Peyer's patch (tissue), 4 donors: ENCODE results near the gene DNAH2. TPM values are rescaled to one million over a fixed set of nuclear protein-coding genes. Genes with fewer than 3 reads are reported as not detected.

Source experiments
- DNase-seq, 3 donors: peaks; one replicate each; pipeline ENCODE4 v3.0.0-alpha.2; 2017 to 2019
- H3K27ac ChIP-seq, 4 donors: fragments of 200-600 bp; sonication (generic); one replicate each; pipeline ENCODE4 v1.5.1; 2016 to 2019
- H3K27me3 ChIP-seq, 2 donors: fragments of 200-600 bp; sonication (generic); one replicate each; pipeline ENCODE4 v1.5.1; 2019
- H3K36me3 ChIP-seq, 3 donors: fragments of 200-600 bp; sonication (generic); one replicate each; pipeline ENCODE4 v1.5.1; 2016 to 2019
- H3K4me1 ChIP-seq, 4 donors: fragments of 200-600 bp; sonication (generic); one replicate each; pipeline ENCODE4 v1.5.1; 2016 to 2019
- H3K4me3 ChIP-seq, 4 donors: fragments of 200-600 bp; sonication (generic); 1 replicate in 3 of 4; 2 replicates in 1 of 4; pipeline ENCODE4 v1.5.1; 2016 to 2019; ENCODE audit warnings: mild to moderate bottlenecking in 1 of 4
- H3K9me3 ChIP-seq, 4 donors: fragments of 200-600 bp; sonication (generic); one replicate each; pipeline ENCODE4 v1.5.1; 2016 to 2019; ENCODE audit warnings: mild to moderate bottlenecking in 1 of 4
- CTCF ChIP-seq, 6 experiments: fragments of 450-650 bp in 4 of 6; fragments of 200-600 bp in 2 of 6; sonication (generic) in 1 of 6; IDR thresholded peaks; one replicate each; pipeline ENCODE4 v1.5.1; 2017 to 2019; ENCODE audit warnings: antibody characterized with exemption in 6 of 6, mild to moderate bottlenecking in 3 of 6, moderate library complexity in 1 of 6
- POLR2A ChIP-seq, 2 donors: fragments of 450-650 bp; IDR thresholded peaks; one replicate each; pipeline ENCODE4 v1.5.1; 2017; ENCODE audit warnings: antibody characterized with exemption in 2 of 2, mild to moderate bottlenecking in 2 of 2, moderate library complexity in 2 of 2
- total RNA-seq, 4 donors: library from RNA; depleted of rRNA; stranded (reverse); fragments of >200 nt; gene quantifications; one replicate each; pipeline ENCODE4 v1.1.0, GENCODE V29; 2016

DNAH2 gene
- total RNA-seq, 4 donors from 2014 or later, result 0.18 to 0.83 TPM; not detected in 2

DNA sequence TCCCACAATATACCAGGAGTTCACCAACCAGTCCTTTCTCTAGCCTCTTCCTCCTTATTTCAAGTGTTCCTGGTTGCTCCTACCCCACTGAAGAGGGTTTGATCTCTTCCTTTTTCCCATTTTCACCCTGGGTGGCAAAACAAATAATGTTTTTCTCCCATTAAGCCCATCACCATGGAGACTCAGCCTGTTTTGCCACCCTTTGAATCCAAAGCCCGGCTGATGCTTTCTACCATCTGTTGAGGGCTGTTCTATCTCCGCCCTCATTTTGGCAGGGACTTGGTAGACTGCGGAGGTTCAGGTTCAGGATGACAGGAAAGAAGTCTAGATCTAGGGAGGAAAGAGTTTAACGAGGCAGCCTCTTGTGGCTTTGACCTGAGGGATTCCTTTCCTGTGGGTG, 2.6 kb downstream of the DNAH2 start:
- no peak overlapping the region for H3K27ac ChIP-seq
- H3K36me3 ChIP-seq, result no peaks in the 10 kb centered on the region
- TF ChIP-seq CTCF (IDR thresholded peaks at IDR 0.05) (no peak), POLR2A (IDR thresholded peaks at IDR 0.05) (no peak)
- H3K9me3 ChIP-seq, result no peaks in the 10 kb centered on the region
- no peak for DNase-seq
- H3K4me3 ChIP-seq, result no peak overlapping the region
- H3K27me3 ChIP-seq, result peaks cover 0 to 5% of the 10 kb centered on the region in 2 donors
- H3K4me1 ChIP-seq, result peaks cover 0 to 17% (median 9%) of the 10 kb centered on the region in 4 donors

GRCh38 chr17:7721612-7722011, 4.1 kb downstream of the DNAH2 start:
- no peak for TF ChIP-seq CTCF (IDR thresholded peaks at IDR 0.05)

DNA sequence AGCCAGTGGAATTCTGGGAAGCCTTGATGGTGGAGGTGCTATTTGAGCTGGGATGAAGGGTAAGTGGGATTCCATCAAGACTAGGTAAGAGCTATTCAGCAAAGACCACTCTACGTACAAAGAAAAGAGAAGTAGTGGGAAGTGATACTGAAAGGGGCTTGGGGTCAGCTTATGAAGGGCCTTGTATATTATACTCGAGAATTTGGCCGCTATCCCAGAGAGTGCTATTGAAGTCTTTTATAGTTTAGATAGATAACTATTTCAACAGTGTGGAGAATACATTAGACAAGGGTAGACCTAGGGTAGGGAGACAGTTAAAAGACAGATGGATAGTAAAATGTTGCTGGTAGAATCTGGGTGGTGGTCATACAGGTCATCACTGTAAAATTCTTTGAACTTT, 10.3 kb downstream of the DNAH2 start:
- H3K36me3 ChIP-seq, result no peaks in the 10 kb centered on the region
- DNase-seq, result no peak
- H3K27ac ChIP-seq, result no peak overlapping the region
- H3K4me3 ChIP-seq, result no peak overlapping the region
- TF ChIP-seq POLR2A (IDR thresholded peaks at IDR 0.05) (no peak), CTCF (IDR thresholded peaks at IDR 0.05) (no peak)
- no peaks in the 10 kb centered on the region for H3K27me3 ChIP-seq
- no peaks in the 10 kb centered on the region for H3K4me1 ChIP-seq
- H3K9me3 ChIP-seq, result no peaks in the 10 kb centered on the region

More at GRCh38 chr17:7721612-7722011, 4.1 kb downstream of the DNAH2 start:
- no peak overlapping the region for H3K27ac ChIP-seq
- H3K4me1 ChIP-seq, result peaks cover 0 to 14% (median 9%) of the 10 kb centered on the region in 4 donors
- DNase-seq, result no peak
- no peaks in the 10 kb centered on the region for H3K27me3 ChIP-seq
- H3K36me3 ChIP-seq, result no peaks in the 10 kb centered on the region
- H3K4me3 ChIP-seq, result no peak overlapping the region
- no peaks in the 10 kb centered on the region for H3K9me3 ChIP-seq

- no peak overlapping the region for H3K27ac ChIP-seq
- no peaks in the 10 kb centered on the region for H3K36me3 ChIP-seq
- no peaks in the 10 kb centered on the region for H3K9me3 ChIP-seq
- no peak for TF ChIP-seq CTCF (IDR thresholded peaks at IDR 0.05)
- no peak for TF ChIP-seq POLR2A (IDR thresholded peaks at IDR 0.05)
- H3K4me1 ChIP-seq, result no peaks in the 10 kb centered on the region
- H3K27me3 ChIP-seq, result no peaks in the 10 kb centered on the region
- no peak overlapping the region for H3K4me3 ChIP-seq
- no peak for DNase-seq
Measured at GRCh38 chr17:7729816-7730215, 12.3 kb downstream of the DNAH2 start.

- Histone ChIP-seq H3K4me1 (no peaks in the 10 kb centered on the region), H3K36me3 (no peaks in the 10 kb centered on the region), H3K9me3 (no peaks in the 10 kb centered on the region), H3K4me3 (no peak overlapping the region), H3K27me3 (no peaks in the 10 kb centered on the region), H3K27ac (no peak overlapping the region)
- DNase-seq, result no peak
- no peak for TF ChIP-seq POLR2A (IDR thresholded peaks at IDR 0.05)
- no peak for TF ChIP-seq CTCF (IDR thresholded peaks at IDR 0.05)
Measured at GRCh38 chr17:7732981-7733539, 15.5 kb downstream of the DNAH2 start.

DNA sequence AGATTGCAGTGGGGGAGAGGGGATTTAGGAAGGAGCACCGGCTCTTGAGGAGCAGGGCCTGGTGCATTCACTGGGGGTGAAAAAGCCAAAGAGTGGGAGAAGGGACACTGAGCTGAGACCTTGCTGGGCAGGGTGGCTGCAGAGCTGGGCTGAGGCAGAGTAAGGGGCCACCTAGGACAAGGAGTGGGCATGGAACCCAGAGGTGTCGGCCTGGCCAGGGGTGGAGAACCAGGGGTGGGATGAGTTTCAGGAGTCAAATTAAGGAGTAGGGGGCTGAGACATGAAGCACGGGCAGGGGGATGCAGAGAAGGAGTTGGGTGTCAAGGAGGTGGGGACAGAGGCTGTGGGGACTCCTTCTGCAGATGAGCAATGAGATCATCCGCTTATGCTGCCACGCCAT, 20.1 kb downstream of the DNAH2 start:
- H3K9me3 ChIP-seq, result no peaks in the 10 kb centered on the region
- H3K4me1 ChIP-seq, result no peaks in the 10 kb centered on the region
- H3K27me3 ChIP-seq, result no peaks in the 10 kb centered on the region
- DNase-seq, result no peak
- H3K4me3 ChIP-seq, result no peak overlapping the region
- H3K27ac ChIP-seq, result no peak overlapping the region
- TF ChIP-seq CTCF (IDR thresholded peaks at IDR 0.05) (no peak), POLR2A (IDR thresholded peaks at IDR 0.05) (no peak)
- no peaks in the 10 kb centered on the region for H3K36me3 ChIP-seq
